ENCODE measurements around the gene ULK1. TPM values are rescaled to one million over a fixed set of nuclear protein-coding genes. Genes with fewer than 3 reads are reported as not detected.
"Not testable (repeated sequence)": the region's sequence is repeated elsewhere in the genome, so short reads cannot be mapped to it uniquely, and the experiment has no call there.

ULK1 gene
- total and polyA plus RNA-seq, 3 donors from 2014 or later, result 29.2 to 53.5 (median 49.9) TPM

GRCh38 chr12:131871677-131872076 lies 22.7 kb upstream of the ULK1 start:
- no peaks in the 10 kb centered on the region for H3K27me3 ChIP-seq
- 96 to 97% methylated on average over 6 of the region's 6 CpGs for WGBS, 2 donors
- no peaks in the 10 kb centered on the region for H3K36me3 ChIP-seq (ENCODE audit: low read depth, missing control alignments)
- H3K4me1 ChIP-seq, result no peaks in the 10 kb centered on the region
- no peak for DNase-seq
- no peaks in the 10 kb centered on the region for H3K9me3 ChIP-seq
- no peak overlapping the region for H3K27ac ChIP-seq
- no peak overlapping the region for H3K4me3 ChIP-seq
- intact Hi-C loops (cut with DNase I; ENCODE audit: low total_unique reads), result no loop called here
- TF ChIP-seq POLR2A (IDR thresholded peaks at IDR 0.05), result no peak
- TF ChIP-seq, protein P1, sequence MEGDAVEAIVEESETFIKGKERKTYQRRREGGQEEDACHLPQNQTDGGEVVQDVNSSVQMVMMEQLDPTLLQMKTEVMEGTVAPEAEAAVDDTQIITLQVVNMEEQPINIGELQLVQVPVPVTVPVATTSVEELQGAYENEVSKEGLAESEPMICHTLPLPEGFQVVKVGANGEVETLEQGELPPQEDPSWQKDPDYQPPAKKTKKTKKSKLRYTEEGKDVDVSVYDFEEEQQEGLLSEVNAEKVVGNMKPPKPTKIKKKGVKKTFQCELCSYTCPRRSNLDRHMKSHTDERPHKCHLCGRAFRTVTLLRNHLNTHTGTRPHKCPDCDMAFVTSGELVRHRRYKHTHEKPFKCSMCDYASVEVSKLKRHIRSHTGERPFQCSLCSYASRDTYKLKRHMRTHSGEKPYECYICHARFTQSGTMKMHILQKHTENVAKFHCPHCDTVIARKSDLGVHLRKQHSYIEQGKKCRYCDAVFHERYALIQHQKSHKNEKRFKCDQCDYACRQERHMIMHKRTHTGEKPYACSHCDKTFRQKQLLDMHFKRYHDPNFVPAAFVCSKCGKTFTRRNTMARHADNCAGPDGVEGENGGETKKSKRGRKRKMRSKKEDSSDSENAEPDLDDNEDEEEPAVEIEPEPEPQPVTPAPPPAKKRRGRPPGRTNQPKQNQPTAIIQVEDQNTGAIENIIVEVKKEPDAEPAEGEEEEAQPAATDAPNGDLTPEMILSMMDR (IDR thresholded peaks at IDR 0.05), result no peak

DNA sequence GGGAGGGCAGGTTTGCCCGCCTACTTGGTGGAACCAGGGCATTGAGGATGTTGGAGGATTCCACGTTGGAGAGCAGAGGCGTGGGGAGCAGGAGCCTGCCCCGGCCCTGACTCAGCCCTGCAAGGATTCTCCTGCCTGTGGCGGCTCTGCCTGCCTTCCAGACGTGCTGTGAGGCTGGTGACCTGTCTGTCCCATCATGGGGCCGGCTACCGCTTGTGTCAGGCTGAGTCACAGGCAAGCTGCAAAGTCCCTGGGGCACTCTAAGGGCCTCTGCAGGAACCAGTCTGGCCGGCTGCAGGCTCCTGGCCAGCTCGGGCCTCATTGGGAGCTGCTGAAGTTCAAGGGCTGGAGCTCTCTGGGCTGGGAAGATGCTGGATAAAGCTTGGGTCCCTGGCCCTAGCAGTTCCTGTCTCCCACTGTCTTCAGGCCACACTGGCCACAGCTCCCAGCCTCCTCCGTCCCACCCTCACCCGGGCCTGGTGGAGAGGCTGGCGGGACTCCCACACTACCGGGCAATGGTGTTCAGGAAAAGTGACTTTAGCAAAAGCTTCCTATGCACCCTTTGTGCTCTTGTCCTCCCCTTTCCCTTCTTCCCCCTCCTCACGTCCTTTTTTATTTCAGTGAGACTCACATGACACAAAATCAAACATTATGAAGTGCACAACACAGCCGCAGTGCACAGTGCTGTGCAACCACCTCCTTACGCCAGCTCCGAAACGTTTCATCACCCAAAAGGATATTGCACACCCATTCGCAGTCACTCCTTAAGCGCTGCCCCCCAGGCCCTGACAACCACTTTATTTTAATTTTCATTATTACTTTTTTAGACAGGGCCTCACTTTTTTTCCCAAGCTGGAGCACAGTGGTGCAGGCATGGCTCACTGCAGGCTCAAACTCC lies 22.0 kb upstream of the ULK1 start:
- no peak for TF ChIP-seq POLR2A (IDR thresholded peaks at IDR 0.05)
- TF ChIP-seq, protein P1 (IDR thresholded peaks at IDR 0.05), result no peak
- Histone ChIP-seq H3K4me3 (no peak overlapping the region), H3K27ac (no peak overlapping the region), H3K4me1 (no peaks in the 10 kb centered on the region), H3K9me3 (no peaks in the 10 kb centered on the region), H3K27me3 (no peaks in the 10 kb centered on the region), H3K36me3 (ENCODE audit: low read depth, missing control alignments) (no peaks in the 10 kb centered on the region)
- DNase-seq, result no peak
- WGBS, 2 donors, result 76 to 79% methylated on average over 14 to 21 of the region's 21 CpGs
- intact Hi-C loops (cut with DNase I; ENCODE audit: low total_unique reads), result no loop called here

DNA sequence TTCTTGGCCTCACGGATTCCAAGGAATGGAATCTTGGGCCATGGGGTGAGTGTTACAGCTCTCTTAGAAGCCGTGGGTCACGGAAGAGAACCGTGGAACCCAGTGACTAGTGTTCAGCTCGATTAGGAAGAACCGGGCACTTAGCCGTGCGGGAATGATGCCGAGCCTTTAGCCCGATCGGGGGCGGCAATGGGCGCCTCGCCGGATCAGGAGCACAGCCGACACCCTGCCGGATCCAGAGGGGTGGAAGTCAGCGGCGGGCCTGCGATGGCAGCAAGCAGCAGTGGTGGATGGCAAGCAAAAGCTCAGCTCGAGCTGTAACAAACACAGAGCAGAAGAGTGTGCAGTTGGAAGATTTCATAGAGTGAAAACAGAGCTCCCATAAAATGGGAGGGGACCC lies 21.1 kb upstream of the ULK1 start:
- H3K4me1 ChIP-seq, result no peaks in the 10 kb centered on the region
- no peaks in the 10 kb centered on the region for H3K36me3 ChIP-seq (ENCODE audit: low read depth, missing control alignments)
- intact Hi-C loops (cut with DNase I; ENCODE audit: low total_unique reads), result no loop called here
- no peak for TF ChIP-seq POLR2A (IDR thresholded peaks at IDR 0.05)
- TF ChIP-seq, protein P1 (IDR thresholded peaks at IDR 0.05), result no peak
- 91 to 95% methylated on average over 17 to 21 of the region's 21 CpGs for WGBS, 2 donors
- no peak overlapping the region for H3K4me3 ChIP-seq
- H3K9me3 ChIP-seq, result no peaks in the 10 kb centered on the region
- H3K27me3 ChIP-seq, result no peaks in the 10 kb centered on the region
- H3K27ac ChIP-seq, result no peak overlapping the region
- DNase-seq, result no peak

GRCh38 chr12:131874972-131875371 lies 19.4 kb upstream of the ULK1 start:
- intact Hi-C loops (cut with DNase I; ENCODE audit: low total_unique reads); H3K4me1 ChIP-seq; H3K9me3 ChIP-seq; DNase-seq; H3K27ac ChIP-seq; H3K36me3 ChIP-seq (ENCODE audit: low read depth, missing control alignments); H3K4me3 ChIP-seq; H3K27me3 ChIP-seq: not testable (repeated sequence)
- 94 to 97% methylated on average over 6 of the region's 6 CpGs for WGBS, 2 donors

DNA sequence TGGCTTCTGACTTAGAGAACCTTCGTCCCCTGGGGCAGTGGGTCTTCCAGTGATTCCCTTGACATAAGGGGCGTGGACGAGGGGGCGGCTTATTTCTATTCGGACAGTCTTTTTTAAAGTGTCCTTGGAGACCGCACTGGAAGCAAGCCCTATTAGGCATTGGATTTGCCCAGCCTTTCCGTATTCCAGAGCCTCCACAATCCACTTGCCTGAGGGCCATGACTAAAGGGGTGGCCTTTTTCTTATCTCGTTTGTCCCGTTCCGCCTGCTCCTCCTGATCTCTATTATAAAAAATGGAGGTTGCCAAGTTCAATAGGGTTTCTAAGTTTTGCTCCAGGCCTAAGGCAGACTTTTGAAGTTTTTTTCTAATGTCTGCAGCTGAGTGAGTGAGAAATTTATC lies 17.2 kb upstream of the ULK1 start:
- intact Hi-C loops (cut with DNase I; ENCODE audit: low total_unique reads); H3K4me3 ChIP-seq: not testable (repeated sequence)

GRCh38 chr12:131878436-131878835 lies 16.0 kb upstream of the ULK1 start:
- DNase-seq; H3K27ac ChIP-seq; H3K4me1 ChIP-seq; H3K27me3 ChIP-seq; intact Hi-C loops (cut with DNase I; ENCODE audit: low total_unique reads); H3K9me3 ChIP-seq; H3K36me3 ChIP-seq (ENCODE audit: low read depth, missing control alignments); H3K4me3 ChIP-seq: not testable (repeated sequence)
- 55 to 72% methylated on average over 3 of the region's 3 CpGs for WGBS, 2 donors

More for the DNA sequence above, 17.2 kb upstream of the ULK1 start:
- H3K4me1 ChIP-seq; H3K27ac ChIP-seq; H3K27me3 ChIP-seq; DNase-seq; H3K9me3 ChIP-seq; H3K36me3 ChIP-seq (ENCODE audit: low read depth, missing control alignments): not testable (repeated sequence)
- 79 to 84% methylated on average over 10 of the region's 10 CpGs for WGBS, 2 donors
